Measurements from ENCODE around the gene ZHX3.

ZHX3 gene

DNA sequence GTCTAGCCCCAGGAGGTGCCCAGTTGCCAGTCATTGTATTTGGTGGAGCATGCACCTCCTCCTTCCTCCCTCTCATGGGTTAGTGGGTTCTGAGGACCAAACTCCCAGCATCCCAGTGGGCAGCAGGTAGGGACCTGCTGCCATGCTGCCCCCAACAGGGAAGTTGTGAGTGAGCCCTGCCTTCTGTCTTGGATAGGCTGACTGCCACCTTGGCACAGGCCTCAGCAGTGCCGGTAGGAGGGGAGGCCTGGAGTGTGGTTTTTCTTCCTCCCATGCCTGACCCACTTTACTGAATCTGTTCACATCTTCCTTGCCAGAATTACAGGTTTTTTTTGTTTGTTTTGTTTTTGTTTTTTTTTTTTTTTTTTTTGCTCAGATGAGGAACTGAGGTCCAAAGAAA lies 155.6 kb downstream of the ZHX3 start:
- no peak for DNase-seq (ENCODE audit: extremely low read depth in 1 of 2, low read depth in 1 of 2)

GRCh38 chr20:41160686-41161085 lies 156.8 kb downstream of the ZHX3 start:
- DNase-seq (ENCODE audit: extremely low read depth in 1 of 2, low read depth in 1 of 2), result no peak

DNA sequence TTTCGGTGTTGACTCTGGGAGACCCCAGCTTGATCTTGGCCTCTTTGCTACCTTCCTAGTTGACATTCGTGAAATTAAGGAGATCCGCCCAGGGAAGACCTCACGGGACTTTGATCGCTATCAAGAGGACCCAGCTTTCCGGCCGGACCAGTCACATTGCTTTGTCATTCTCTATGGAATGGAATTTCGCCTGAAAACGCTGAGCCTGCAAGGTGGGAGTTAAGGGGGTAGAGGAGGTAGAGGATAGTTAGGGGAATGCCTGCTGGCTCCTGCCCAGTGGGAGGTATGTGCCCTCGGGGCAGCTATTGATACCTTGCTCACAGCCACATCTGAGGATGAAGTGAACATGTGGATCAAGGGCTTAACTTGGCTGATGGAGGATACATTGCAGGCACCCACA lies 158.0 kb downstream of the ZHX3 start:
- no peak for DNase-seq (ENCODE audit: extremely low read depth in 1 of 2, low read depth in 1 of 2)

GRCh38 chr20:41158082-41158625 lies 159.4 kb downstream of the ZHX3 start:
- no peak for DNase-seq (ENCODE audit: extremely low read depth in 1 of 2, low read depth in 1 of 2)

DNA sequence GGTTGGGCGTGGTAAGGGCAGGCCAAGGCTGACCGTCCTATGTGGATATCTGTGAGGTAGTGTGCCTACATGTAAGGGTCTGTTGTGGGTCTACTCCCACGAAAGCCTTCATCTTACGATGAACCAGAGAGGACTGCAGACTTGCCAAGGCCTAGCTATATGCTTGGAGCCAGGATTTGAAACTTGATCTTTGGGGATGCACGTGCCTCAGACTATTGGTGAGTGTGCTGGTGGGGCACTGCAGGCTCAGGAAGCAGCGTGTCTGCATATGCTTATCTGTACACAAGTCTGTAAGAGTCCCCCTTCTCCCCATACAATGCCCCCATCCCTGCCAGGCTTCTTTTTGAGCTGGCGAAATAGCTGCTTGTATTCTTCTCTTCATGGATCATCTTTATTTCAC lies 162.3 kb downstream of the ZHX3 start:
- no peak for DNase-seq (ENCODE audit: extremely low read depth in 1 of 2, low read depth in 1 of 2)

DNA sequence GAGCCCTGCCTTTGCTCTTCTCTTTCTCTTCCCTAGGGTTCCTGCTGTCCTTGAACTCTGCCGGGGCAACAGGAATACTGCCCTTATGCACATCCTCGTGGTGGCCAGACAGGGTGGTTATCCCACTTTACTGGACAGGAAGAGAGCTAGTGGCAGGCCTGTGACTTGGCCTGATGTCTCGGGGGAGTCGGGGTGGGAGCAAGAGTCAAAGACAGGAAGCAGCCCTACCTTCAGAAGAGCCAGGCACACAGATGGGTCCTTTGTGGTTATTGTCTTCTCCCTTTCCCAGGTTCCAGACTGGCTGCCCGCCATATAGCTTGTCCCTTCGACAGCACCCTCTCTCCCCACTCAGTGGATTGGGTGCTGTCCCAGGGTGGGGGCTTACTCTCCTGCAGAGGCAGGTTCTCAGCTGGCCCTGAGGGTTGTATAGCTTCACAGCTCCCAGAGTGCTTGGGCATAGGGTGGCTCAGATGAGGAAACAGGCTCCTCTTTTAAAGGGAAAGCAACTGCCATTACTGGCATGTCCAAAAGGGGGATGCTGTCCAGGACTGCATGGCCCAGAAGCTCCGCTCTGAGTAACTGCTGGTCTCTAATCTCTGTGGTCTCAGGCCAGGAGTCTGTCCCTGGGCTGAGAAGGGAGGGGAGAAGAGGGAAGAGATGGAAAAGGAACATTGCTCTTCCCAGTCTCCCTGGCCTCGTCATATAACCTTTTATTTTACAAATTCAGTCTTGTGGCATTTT lies 162.9 kb downstream of the ZHX3 start:
- no peak for DNase-seq (ENCODE audit: extremely low read depth in 1 of 2, low read depth in 1 of 2)

DNA sequence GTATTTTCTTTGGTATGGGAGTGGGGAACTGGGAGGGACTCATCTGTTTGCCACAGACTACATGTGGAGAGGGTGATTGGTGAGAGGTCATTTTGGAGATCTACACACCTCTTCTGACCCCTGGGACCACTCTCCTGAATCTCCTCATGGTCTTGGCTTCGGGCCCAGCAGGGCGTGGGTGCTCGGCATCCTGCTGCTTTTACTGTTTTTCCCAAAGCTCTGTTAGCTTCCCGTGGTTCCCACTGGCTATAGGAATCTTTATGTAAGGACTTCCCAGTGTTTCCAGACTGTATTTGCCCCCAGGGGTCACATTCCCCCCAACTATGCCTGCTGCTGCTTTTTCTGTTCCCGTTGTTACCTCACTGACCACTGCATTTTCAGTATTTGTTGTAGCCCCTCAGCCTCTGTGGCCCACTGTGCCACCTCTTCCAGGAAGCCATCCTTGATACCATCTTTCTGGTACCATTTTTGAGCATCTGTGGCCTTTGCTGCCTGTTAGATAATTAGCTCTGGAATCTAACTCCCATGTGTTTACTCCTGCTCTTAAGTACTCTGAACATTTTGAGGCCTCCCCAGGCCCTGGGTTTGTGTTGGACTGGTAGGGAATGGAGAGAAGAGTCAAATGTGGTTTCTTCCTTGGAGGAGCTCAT lies 165.3 kb downstream of the ZHX3 start:
- DNase-seq (ENCODE audit: extremely low read depth in 1 of 2, low read depth in 1 of 2), result no peak

DNA sequence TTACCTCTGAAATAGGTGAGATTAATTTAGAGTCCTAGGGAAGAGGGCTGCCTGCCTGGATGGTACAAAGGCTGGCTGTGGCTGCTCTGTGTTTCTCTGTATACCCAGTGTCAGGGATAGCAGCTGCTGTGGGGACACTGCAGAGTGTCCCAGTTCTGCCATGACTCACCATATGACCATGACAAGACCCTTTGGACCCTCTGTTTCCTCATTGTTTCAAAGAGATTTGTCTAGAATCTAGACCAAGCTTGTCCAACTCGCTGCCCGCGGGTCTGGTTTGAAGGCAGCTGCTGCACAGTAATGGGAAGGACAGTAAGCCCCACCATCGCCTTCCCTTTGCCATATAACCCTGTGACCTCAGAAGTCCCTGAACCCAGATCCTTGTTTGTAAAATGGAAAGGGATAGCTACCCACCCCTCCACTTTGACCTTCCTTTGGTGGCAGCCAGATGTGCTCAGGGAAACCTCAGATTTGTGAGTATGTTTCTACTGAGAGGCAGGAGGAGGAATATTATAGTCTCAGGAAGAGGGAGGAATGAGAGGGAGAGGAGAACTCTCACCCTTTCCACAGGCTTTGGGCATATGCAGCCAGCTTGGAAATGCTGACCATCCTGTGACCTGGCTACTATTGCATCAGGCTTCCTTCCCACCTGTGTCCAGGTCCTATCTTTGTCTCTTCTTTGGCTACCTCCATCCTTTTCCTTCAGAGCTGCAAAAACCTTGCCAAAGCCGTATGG lies 166.2 kb downstream of the ZHX3 start:
- DNase-seq (ENCODE audit: extremely low read depth in 1 of 2, low read depth in 1 of 2), result no peak

GRCh38 chr20:41150664-41151063 lies 166.9 kb downstream of the ZHX3 start:
- DNase-seq (ENCODE audit: extremely low read depth in 1 of 2, low read depth in 1 of 2), result no peak

DNA sequence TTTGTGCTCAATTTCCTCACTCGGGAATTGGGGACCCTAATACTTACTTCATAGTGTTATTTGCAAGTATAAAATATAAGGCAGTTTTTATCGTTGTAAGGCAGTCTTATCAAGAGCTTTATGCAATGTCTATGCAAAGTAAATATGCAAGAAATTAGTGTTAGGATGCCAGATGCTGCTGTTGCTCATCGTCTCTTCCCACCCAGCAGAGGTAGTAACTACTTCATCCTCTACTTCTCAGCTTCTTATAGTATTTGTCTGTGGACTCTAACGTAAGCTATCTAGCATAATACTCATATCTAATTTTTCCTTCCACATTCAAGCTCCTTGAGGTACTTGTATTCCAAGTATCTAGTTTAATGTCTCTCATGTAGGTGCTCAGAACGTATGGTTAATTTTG lies 168.6 kb downstream of the ZHX3 start:
- no peak for DNase-seq (ENCODE audit: extremely low read depth in 1 of 2, low read depth in 1 of 2)

GRCh38 chr20:41147767-41148191 lies 169.8 kb downstream of the ZHX3 start:
- no peak for DNase-seq (ENCODE audit: extremely low read depth in 1 of 2, low read depth in 1 of 2)

DNA sequence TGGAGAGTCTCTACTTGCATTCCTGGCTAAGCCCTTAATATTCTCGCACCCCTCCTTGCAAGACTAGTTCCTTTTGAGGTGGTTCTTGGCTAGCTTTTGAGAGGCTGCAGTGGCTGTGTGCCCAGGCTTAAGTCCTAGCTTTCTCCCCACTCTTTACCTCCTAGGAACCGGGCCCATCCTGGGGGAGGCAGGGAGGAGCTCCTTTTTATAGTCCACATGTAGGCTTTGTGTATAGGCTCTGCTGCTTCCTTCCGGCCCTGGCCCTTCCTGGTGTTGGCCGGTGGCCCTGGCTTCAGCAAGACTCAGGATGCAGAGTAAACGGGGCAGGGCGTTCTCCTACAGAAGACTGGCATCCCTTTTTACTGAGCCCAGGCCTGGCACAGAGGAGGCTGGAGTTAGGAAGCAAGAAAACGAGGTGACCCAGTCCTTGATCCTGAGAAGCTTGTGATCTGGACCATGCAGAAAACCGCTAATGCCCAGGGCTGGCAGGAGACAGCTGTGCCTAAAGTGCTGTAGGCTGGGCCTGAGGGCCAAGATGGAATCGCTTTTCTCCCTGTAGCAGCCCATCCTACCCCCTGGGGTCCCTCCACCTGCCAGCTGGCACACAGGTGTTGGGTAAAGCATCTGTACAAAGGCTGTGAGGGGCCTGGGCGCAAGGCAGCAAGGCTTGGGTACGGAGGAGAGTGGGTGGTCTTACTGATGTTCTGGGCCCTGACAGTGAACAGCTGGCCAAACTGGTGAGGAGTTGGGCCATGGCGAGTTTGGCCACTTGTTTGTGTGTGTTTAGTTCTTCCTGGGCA lies 171.5 kb downstream of the ZHX3 start:
- DNase-seq (ENCODE audit: extremely low read depth in 1 of 2, low read depth in 1 of 2), result no peak

- no peak for DNase-seq (ENCODE audit: extremely low read depth in 1 of 2, low read depth in 1 of 2)
These were observed 172.2 kb downstream of the ZHX3 start for GRCh38 chr20:41145317-41145716.

GRCh38 chr20:41143354-41143753 lies 174.2 kb downstream of the ZHX3 start:
- DNase-seq (ENCODE audit: extremely low read depth in 1 of 2, low read depth in 1 of 2), result no peak

- DNase-seq (ENCODE audit: extremely low read depth in 1 of 2, low read depth in 1 of 2), result no peak
These were observed 174.6 kb downstream of the ZHX3 start for GRCh38 chr20:41142919-41143318.

- no peak for DNase-seq (ENCODE audit: extremely low read depth in 1 of 2, low read depth in 1 of 2)
These were observed 175.3 kb downstream of the ZHX3 start for GRCh38 chr20:41142245-41142644.

- DNase-seq (ENCODE audit: extremely low read depth in 1 of 2, low read depth in 1 of 2), result no peak
These were observed 176.2 kb downstream of the ZHX3 start for GRCh38 chr20:41141153-41141815.

DNA sequence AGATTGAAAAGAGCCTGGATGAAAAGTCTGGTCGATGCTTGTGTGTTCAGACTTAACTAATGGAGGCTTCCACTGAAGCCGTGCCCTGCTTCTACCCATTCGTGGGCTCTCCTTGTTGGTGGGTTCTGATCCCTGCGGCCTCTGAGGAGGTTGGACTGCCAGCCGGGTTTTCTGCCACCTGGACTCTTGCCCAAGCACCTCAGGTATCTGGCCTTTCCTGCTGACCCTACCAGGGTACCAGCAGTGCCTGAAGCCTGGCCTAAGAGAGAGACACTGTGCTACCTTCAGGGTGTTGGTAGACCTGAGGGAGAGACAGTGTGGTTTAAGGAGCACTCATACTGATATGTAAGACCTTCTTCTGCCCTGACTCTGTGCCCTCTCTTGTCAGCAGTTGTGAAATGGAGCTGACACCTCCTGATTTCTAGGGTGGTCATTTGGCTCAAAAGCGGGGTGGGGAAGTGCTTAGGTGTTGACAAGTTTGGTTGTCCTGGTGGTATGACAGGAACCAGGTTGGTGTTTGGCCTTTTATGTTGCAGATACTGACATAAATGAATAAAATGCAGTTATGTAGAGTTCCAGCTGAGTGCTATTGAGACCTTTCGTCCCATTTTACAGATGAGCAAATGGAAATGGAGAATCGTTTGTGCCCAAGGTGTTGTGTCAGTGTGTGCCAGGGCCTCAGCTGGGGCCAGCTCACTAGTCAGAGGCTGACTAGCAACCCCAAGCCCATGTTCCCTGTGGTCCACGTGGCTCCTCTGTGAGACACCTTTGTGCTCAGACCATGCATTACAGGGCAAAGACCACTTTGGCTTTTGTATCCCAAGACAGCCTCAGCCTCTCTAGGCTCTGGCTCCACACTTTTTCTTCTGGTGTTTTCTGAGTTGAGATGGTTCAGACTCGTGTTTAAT lies 177.1 kb downstream of the ZHX3 start:
- no peak for DNase-seq (ENCODE audit: extremely low read depth in 1 of 2, low read depth in 1 of 2)

Data from activated CD8-positive, alpha-beta memory T cell treated with anti-CD3 and anti-CD28 coated beads for 1 hour (primary cell).